HL-60 (cell line): Measurements from ENCODE around the gene TAF4.

ENCODE experiments used
- DNase-seq, 2 experiments: peaks; one replicate each; pipeline ENCODE4 v3.0.0-alpha.2; 2010 to 2020; ENCODE audit warnings: low read depth in 1 of 2, low spot score in 1 of 2
- H3K27ac ChIP-seq: fragments of 250-450 bp; sonication (Bioruptor Pico); replicated peaks from 2 replicates; pipeline ENCODE4 v1.5.1; 2020; ENCODE audit warnings: mild to moderate bottlenecking, moderate library complexity
- H3K27me3 ChIP-seq: fragments of 250-450 bp; sonication (Bioruptor Pico); 2 replicates; pipeline ENCODE4 v1.5.1; 2021; ENCODE audit warnings: mild to moderate bottlenecking, moderate library complexity; ENCODE audit not compliant: insufficient read depth, poor library complexity, severe bottlenecking
- H3K4me3 ChIP-seq: replicated peaks from 2 replicates; pipeline ENCODE4 v1.5.1; 2011; ENCODE audit warnings: mild to moderate bottlenecking, control low read depth, low read length; ENCODE audit not compliant: insufficient read depth
- CTCF ChIP-seq: IDR thresholded peaks from one replicate; pipeline ENCODE4 v1.5.1; 2011; ENCODE audit warnings: low read length, control low read depth, inconsistent platforms; ENCODE audit not compliant: insufficient read depth
- GABPA ChIP-seq: IDR thresholded peaks from 2 replicates; pipeline ENCODE4 v1.6.1; 2012; ENCODE audit warnings: low read depth
- POLR2AphosphoS5 ChIP-seq: IDR thresholded peaks from 2 replicates; pipeline ENCODE4 v1.6.1; 2012; ENCODE audit warnings: low read depth
- REST ChIP-seq: IDR thresholded peaks from 2 replicates; pipeline ENCODE4 v1.6.1; 2012; ENCODE audit warnings: low read depth; ENCODE audit not compliant: insufficient replicate concordance
- SPI1 ChIP-seq: IDR thresholded peaks from 2 replicates; pipeline ENCODE4 v1.6.1; 2012; ENCODE audit warnings: low read depth, mild to moderate bottlenecking, borderline replicate concordance

Gene TAF4

DNA sequence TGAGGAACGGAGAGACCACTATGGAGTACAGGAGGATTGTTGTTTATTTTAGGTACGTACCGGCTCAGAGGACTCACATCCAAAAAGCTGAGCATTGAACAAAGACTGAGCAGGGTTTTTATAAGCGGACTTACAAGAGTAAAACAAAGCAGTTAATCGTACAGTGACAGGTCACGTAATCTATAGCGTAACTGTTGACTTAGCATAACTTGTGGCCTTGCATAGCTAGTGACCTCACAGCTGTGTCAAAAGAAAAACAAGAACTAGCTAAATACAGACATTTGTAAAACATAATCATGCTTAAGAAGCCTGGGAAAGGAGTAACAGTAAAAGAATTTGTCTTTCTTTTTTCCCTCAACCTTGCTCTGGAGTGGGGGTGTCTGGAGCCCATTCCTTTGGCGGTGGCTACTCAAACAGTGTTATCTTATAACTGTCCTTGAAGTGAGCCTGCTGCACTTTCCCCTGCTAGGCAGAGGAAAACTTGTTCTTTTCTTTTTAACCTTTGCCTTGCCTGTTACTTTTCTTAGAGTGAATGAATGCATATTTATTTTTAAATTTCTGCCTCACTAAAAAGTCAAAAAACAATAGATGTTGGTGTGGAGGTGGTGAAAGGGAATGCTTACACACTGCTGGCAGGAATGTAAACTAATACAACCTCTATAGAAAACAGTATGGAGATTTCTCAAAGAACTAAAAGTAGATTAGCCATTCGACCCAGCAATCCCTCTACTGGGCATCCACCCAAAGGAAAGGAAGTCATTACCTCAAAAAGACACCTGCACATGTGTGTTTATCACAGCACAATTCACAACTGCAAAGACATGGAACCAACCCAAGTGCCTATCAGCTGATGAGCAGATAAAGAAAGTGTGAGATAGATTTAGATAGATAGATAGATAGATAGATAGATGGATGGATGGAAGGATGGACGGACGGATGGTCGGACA lies 109.0 kb downstream of the TAF4 start:
- H3K27ac ChIP-seq = no peak overlapping the region
- no peak for DNase-seq
- no peaks in the 10 kb centered on the region for H3K27me3 ChIP-seq
- TF ChIP-seq CTCF = no peak
- no peak for TF ChIP-seq REST
- no peak for TF ChIP-seq POLR2AphosphoS5
- no peak for TF ChIP-seq SPI1
- H3K4me3 ChIP-seq = no peak overlapping the region

GRCh38 chr20:61955668-61956395 lies 109.8 kb downstream of the TAF4 start:
- TF ChIP-seq CTCF = no peak
- TF ChIP-seq SPI1 = no peak
- TF ChIP-seq REST = no peak
- TF ChIP-seq GABPA = no peak
- TF ChIP-seq POLR2AphosphoS5 = no peak
- no peak for DNase-seq
- H3K27me3 ChIP-seq = no peaks in the 10 kb centered on the region
- H3K4me3 ChIP-seq = no peak overlapping the region
- no peak overlapping the region for H3K27ac ChIP-seq

DNA sequence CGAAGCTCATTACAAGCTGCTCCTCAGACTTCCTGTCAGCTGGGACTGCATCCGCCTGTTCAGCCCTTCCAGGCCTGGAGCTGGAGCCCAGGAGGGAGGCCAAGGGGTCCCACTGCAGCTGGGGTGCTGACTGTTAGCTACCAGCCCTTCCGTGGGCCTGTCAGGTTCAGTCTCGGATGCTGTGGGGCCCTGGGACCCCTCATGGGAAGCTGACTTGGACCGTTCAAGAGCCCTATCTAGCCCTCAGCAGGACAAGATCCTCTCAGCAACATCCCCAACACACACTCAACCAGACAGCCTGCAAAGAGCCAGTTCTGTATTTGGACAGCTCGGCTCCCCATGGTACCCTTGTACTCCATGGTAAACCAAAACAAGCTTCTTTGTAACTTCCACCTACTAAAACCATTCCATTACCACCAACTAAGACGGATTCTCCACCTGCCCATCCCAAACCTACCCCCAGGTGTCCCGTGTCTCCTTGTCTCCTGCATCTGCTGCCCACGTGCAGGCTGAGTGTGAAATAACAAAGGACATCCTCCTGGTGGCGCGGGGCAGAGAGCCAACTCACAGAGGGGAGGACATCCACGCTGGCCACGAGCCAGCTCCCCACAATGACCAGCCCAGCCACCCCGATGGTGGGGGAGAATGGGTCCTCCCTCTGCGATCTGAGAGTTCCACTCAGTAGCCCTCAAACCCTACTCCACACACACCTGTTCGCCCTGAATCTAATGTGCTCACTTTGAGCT lies 111.2 kb downstream of the TAF4 start:
- DNase-seq = no peak

More for the DNA sequence above, 111.2 kb downstream of the TAF4 start:
- H3K27ac ChIP-seq = no peak overlapping the region
- no peaks in the 10 kb centered on the region for H3K27me3 ChIP-seq
- H3K4me3 ChIP-seq = no peak overlapping the region
- TF ChIP-seq POLR2AphosphoS5 (no peak), GABPA (no peak), REST (no peak), CTCF (no peak), SPI1 (no peak)
